DOHH2 (cell line): ENCODE data around the gene PDE11A.

Source experiments
- EZH2phosphoT487 ChIP-seq: fragments of 200-600 bp; sonication (generic); IDR thresholded peaks from 2 replicates; pipeline ENCODE4 v1.6.1; 2017; ENCODE audit warnings: borderline replicate concordance, mild to moderate bottlenecking, antibody characterized with exemption, low read length, moderate library complexity, mixed read lengths
- TF ChIP-seq, protein P1 (sequence below): fragments of 200-600 bp; sonication (generic); IDR thresholded peaks from one replicate; pipeline ENCODE4 v1.5.1; 2014; ENCODE audit warnings: antibody characterized with exemption, mild to moderate bottlenecking, low read depth, low read length; ENCODE audit not compliant: poor library complexity, severe bottlenecking

GRCh38 chr2:177669625-177670330, 402.8 kb downstream of the PDE11A start:
- TF ChIP-seq, protein P1, sequence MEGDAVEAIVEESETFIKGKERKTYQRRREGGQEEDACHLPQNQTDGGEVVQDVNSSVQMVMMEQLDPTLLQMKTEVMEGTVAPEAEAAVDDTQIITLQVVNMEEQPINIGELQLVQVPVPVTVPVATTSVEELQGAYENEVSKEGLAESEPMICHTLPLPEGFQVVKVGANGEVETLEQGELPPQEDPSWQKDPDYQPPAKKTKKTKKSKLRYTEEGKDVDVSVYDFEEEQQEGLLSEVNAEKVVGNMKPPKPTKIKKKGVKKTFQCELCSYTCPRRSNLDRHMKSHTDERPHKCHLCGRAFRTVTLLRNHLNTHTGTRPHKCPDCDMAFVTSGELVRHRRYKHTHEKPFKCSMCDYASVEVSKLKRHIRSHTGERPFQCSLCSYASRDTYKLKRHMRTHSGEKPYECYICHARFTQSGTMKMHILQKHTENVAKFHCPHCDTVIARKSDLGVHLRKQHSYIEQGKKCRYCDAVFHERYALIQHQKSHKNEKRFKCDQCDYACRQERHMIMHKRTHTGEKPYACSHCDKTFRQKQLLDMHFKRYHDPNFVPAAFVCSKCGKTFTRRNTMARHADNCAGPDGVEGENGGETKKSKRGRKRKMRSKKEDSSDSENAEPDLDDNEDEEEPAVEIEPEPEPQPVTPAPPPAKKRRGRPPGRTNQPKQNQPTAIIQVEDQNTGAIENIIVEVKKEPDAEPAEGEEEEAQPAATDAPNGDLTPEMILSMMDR, result no peak
- TF ChIP-seq EZH2phosphoT487, result no peak
